NCI-H1105 treated with DMSO at 0.1 percent for 48 hours (cell line): Measurements from ENCODE around the gene OR2T3.
"Not testable (repeated sequence)": the region's sequence is repeated elsewhere in the genome, so short reads cannot be mapped to it uniquely, and the experiment has no call there.

ENCODE experiments used
- DNase-seq: peaks from one replicate; lab custom pipeline; 2025; lab: John Stamatoyannopoulos, UW

The OR2T3 gene

GRCh38 chr1:248472111-248472510, 1.0 kb upstream of the OR2T3 start:
- DNase-seq = not testable (repeated sequence)

GRCh38 chr1:248475660-248476059, 2.5 kb downstream of the OR2T3 start:
- DNase-seq = not testable (repeated sequence)

GRCh38 chr1:248481686-248482579, 8.8 kb downstream of the OR2T3 start:
- DNase-seq = not testable (repeated sequence)

GRCh38 chr1:248488289-248488688, 15.1 kb downstream of the OR2T3 start, which contains the start of gene OR2T5:
Gene OR2T5 (plus strand): TSS chr1:248488589. CDS start chr1:248488589, 0 bp downstream.
- not testable (repeated sequence) for DNase-seq

- DNase-seq = not testable (repeated sequence)
Observed at GRCh38 chr1:248496661-248497060, 23.5 kb downstream of the OR2T3 start.

GRCh38 chr1:248500305-248501035, 27.3 kb downstream of the OR2T3 start:
- DNase-seq = not testable (repeated sequence)

- not testable (repeated sequence) for DNase-seq
Observed at GRCh38 chr1:248507773-248508172, 34.6 kb downstream of the OR2T3 start, which contains the start of gene OR2G6. Gene OR2G6 (plus strand): TSS chr1:248508073. CDS start chr1:248521647, 13,574 bp downstream.

- DNase-seq = not testable (repeated sequence)
Observed at GRCh38 chr1:248510217-248510616, 37.1 kb downstream of the OR2T3 start.

- DNase-seq = no peak
Observed at GRCh38 chr1:248521856-248522255, 48.7 kb downstream of the OR2T3 start.
